ENCODE results near the gene ITFG1. TPM values are rescaled to one million over a fixed set of nuclear protein-coding genes. Genes with fewer than 3 reads are reported as not detected.
A peak's percentile ranks its signal among the peaks of the same experiment; 100 is the strongest.
"Not testable (repeated sequence)": the region's sequence is repeated elsewhere in the genome, so short reads cannot be mapped to it uniquely, and the experiment has no call there.

The ITFG1 gene
- total RNA-seq, 1 donor from 2014 or later, result 71.3 TPM

- Histone ChIP-seq H3K27ac (replicated peaks) (peak overlapping the region; percentile 80), H3K36me3 (no peaks in the 10 kb centered on the region), H3K27me3 (ENCODE audit: low read depth) (no peaks in the 10 kb centered on the region), H3K9me3 (replicated peaks) (no peaks in the 10 kb centered on the region), H3K4me1 (peaks cover 26% of the 10 kb centered on the region), H3K4me3 (peak overlapping the region; percentile 74)
- peak; percentile 47 for DNase-seq
- peak; percentile 70 for TF ChIP-seq CTCF (IDR thresholded peaks at IDR 0.05; ENCODE audit: borderline replicate concordance)
- intact Hi-C loops (cut with micrococcal nuclease), result no loop called here
These were observed 317.8 kb downstream of the ITFG1 start for GRCh38 chr16:47142821-47143676.

GRCh38 chr16:47142486-47142820 lies 318.4 kb downstream of the ITFG1 start:
- no peaks in the 10 kb centered on the region for H3K9me3 ChIP-seq (replicated peaks)
- peaks cover 26% of the 10 kb centered on the region for H3K4me1 ChIP-seq
- H3K27me3 ChIP-seq (ENCODE audit: low read depth), result no peaks in the 10 kb centered on the region
- intact Hi-C loops (cut with micrococcal nuclease), result no loop called here
- H3K27ac ChIP-seq (replicated peaks), result peak overlapping the region; percentile 80
- peak overlapping the region; percentile 74 for H3K4me3 ChIP-seq
- H3K36me3 ChIP-seq, result no peaks in the 10 kb centered on the region
- no peak for TF ChIP-seq CTCF (IDR thresholded peaks at IDR 0.05; ENCODE audit: borderline replicate concordance)
- DNase-seq, result no peak

GRCh38 chr16:47141773-47142485 lies 318.9 kb downstream of the ITFG1 start:
- H3K27me3 ChIP-seq (ENCODE audit: low read depth), result no peaks in the 10 kb centered on the region
- peak overlapping the region; percentile 74 for H3K4me3 ChIP-seq
- H3K4me1 ChIP-seq, result peaks cover 26% of the 10 kb centered on the region
- no peaks in the 10 kb centered on the region for H3K9me3 ChIP-seq (replicated peaks)
- DNase-seq, result peak; percentile 72
- TF ChIP-seq CTCF (IDR thresholded peaks at IDR 0.05; ENCODE audit: borderline replicate concordance), result peak; percentile 94
- no peaks in the 10 kb centered on the region for H3K36me3 ChIP-seq
- H3K27ac ChIP-seq (replicated peaks), result peak overlapping the region; percentile 80
- intact Hi-C loops (cut with micrococcal nuclease), result no loop called here

GRCh38 chr16:47140686-47141085 lies 320.2 kb downstream of the ITFG1 start:
- no peak overlapping the region for H3K4me3 ChIP-seq
- H3K27ac ChIP-seq (replicated peaks), result no peak overlapping the region
- no peak for TF ChIP-seq CTCF (IDR thresholded peaks at IDR 0.05; ENCODE audit: borderline replicate concordance)
- DNase-seq, result no peak
- H3K9me3 ChIP-seq (replicated peaks), result no peaks in the 10 kb centered on the region
- H3K27me3 ChIP-seq (ENCODE audit: low read depth), result no peaks in the 10 kb centered on the region
- intact Hi-C loops (cut with micrococcal nuclease), result no loop called here
- H3K4me1 ChIP-seq, result peaks cover 34% of the 10 kb centered on the region
- no peaks in the 10 kb centered on the region for H3K36me3 ChIP-seq

GRCh38 chr16:47139561-47140185 lies 321.2 kb downstream of the ITFG1 start:
- no peak for DNase-seq
- peaks cover 33% of the 10 kb centered on the region for H3K4me1 ChIP-seq
- no peaks in the 10 kb centered on the region for H3K27me3 ChIP-seq (ENCODE audit: low read depth)
- intact Hi-C loops (cut with micrococcal nuclease), result no loop called here
- no peak overlapping the region for H3K4me3 ChIP-seq
- no peaks in the 10 kb centered on the region for H3K9me3 ChIP-seq (replicated peaks)
- no peak overlapping the region for H3K27ac ChIP-seq (replicated peaks)
- H3K36me3 ChIP-seq, result no peaks in the 10 kb centered on the region
- TF ChIP-seq CTCF (IDR thresholded peaks at IDR 0.05; ENCODE audit: borderline replicate concordance), result no peak

GRCh38 chr16:47137925-47138324 lies 322.9 kb downstream of the ITFG1 start:
- peaks cover 20% of the 10 kb centered on the region for H3K4me1 ChIP-seq
- H3K36me3 ChIP-seq; H3K27ac ChIP-seq (replicated peaks); H3K27me3 ChIP-seq (ENCODE audit: low read depth); intact Hi-C loops (cut with micrococcal nuclease); H3K9me3 ChIP-seq (replicated peaks); H3K4me3 ChIP-seq; DNase-seq: not testable (repeated sequence)
